ENCODE measurements around the gene TOX4. TPM values are rescaled to one million over a fixed set of nuclear protein-coding genes. Genes with fewer than 3 reads are reported as not detected.
A peak's percentile ranks its signal among the peaks of the same experiment; 100 is the strongest.
"Not testable (repeated sequence)": the region's sequence is repeated elsewhere in the genome, so short reads cannot be mapped to it uniquely, and the experiment has no call there.

Gene TOX4
- total and polyA plus RNA-seq, 2 of the 4 experiments (the other 2 are of a cell fraction) = 26.7 to 56.6 TPM

DNA sequence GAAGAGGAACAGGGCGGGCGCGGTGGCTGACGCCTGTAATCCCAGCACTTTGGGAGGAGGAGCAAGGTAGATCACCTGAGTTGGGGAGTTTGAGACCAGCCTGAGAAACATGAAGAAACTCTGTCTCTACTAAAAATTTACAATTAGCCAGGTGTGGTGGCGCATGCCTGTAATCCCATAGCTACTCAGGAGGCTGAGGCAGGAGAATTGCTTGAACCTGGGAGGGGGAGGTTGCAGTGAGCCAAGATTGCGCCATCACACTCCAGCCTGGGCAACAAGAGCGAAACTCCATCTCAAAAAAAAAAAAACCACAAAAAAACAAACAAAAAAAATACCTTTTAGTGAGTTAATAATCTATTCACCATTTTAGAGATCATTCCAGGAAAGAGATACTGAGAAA, 67.6 kb downstream of the TOX4 start:
- H2AK9ac ChIP-seq (replicated peaks; ENCODE audit: low read depth, low read length, poor library complexity); in situ Hi-C loops (cut with MboI; ENCODE audit: low sequenced_read_pairs); intact Hi-C loops (cut with micrococcal nuclease); H3K27ac ChIP-seq (ENCODE audit: insufficient read depth, low read length); H3K36me3 ChIP-seq (ENCODE audit: control insufficient read depth, insufficient read depth, low read length); H3K4me2 ChIP-seq (ENCODE audit: low read depth, low read length); H3K14ac ChIP-seq (replicated peaks; ENCODE audit: low read depth, low read length); dilution Hi-C loops (cut with HindIII; ENCODE audit: low sequenced_read_pairs, unreplicated experiment); CTCF ChIA-PET; H2BK20ac ChIP-seq (ENCODE audit: low read depth, low read length); H3K27me3 ChIP-seq (ENCODE audit: control insufficient read depth, insufficient read depth, low read length); H2BK120ac ChIP-seq (ENCODE audit: low read depth, low read length); ATAC-seq (ENCODE audit: low read depth); H3K9ac ChIP-seq (ENCODE audit: low read depth, low read length); BruUV-seq (replicated peaks); H4K91ac ChIP-seq (ENCODE audit: insufficient read depth, low read depth, low read length); POLR2A ChIA-PET (ENCODE audit: unreplicated experiment); H4K20me1 ChIP-seq (ENCODE audit: insufficient read depth, low read length); H3K4ac ChIP-seq (ENCODE audit: low read depth, low read length); H3K79me1 ChIP-seq (ENCODE audit: low read depth in 1 of 2, low read length in 2 of 2); H3K18ac ChIP-seq (ENCODE audit: low read depth, low read length); H4K8ac ChIP-seq (ENCODE audit: low read depth in 2 of 2, low read length in 2 of 2); H4K5ac ChIP-seq (ENCODE audit: low read depth, low read length); H3K4me3 ChIP-seq (ENCODE audit: insufficient read depth, low read depth, low read length); H3K9me1 ChIP-seq (ENCODE audit: insufficient read depth, low read length); H2BK15ac ChIP-seq (ENCODE audit: low read depth, low read length); H2AK5ac ChIP-seq (ENCODE audit: low read depth, low read length); H3K56ac ChIP-seq (ENCODE audit: extremely low read depth, insufficient read depth, low read length); DNase-seq; H2AFZ ChIP-seq (replicated peaks; ENCODE audit: low read length, poor library complexity); H3K4me1 ChIP-seq (ENCODE audit: control insufficient read depth, insufficient read depth, low read length); H3K23ac ChIP-seq (ENCODE audit: low read depth, low read length); H3K9me3 ChIP-seq (ENCODE audit: control insufficient read depth, insufficient read depth, low read length); H2BK5ac ChIP-seq (ENCODE audit: low read depth, low read length, poor library complexity, severe bottlenecking): not testable (repeated sequence)
- peak; percentile 42 for TF ChIP-seq CEBPB (IDR thresholded peaks at IDR 0.05; ENCODE audit: low read depth, low read length)
- WGBS, 2 experiments (ENCODE audit: extremely low coverage in 2 of 2, insufficient read length in 1 of 2) = no CpG with 5 or more reads among the region's 7 CpGs

Small RNA genes lying within 50 kb of the gene (microRNA-seq; reads per million reads assigned to microRNA genes)
- gene RN7SL650P (ENCODE audit: insufficient read depth, insufficient read length) = not detected

Small RNA genes lying within 50 kb of the gene (small RNA-seq; reads per million reads assigned to genes)
- gene RN7SL650P = 0 reads per million in 5 experiments

Other genes starting within 250 kb of the TOX4 start
- gene HNRNPC, start 207.8 kb upstream of the TOX4 start, total RNA-seq (2012; rRNA removed) = 308 and 548 TPM in 2 replicates
- 366 and 615 TPM in 2 replicates for gene HNRNPC, start 207.8 kb upstream of the TOX4 start, polyA plus RNA-seq (2012; rRNA removed)
- gene RPGRIP1, start 197.1 kb upstream of the TOX4 start, total RNA-seq (2012; rRNA removed) = not detected in 2 replicates
- not detected in 2 replicates for gene RPGRIP1, start 197.1 kb upstream of the TOX4 start, polyA plus RNA-seq (2012; rRNA removed)
- gene SUPT16H, start 93.2 kb upstream of the TOX4 start, total RNA-seq (2012; rRNA removed) = 103 and 134 TPM in 2 replicates
- 38.5 and 50.6 TPM in 2 replicates for gene SUPT16H, start 93.2 kb upstream of the TOX4 start, polyA plus RNA-seq (2012; rRNA removed)
- 55.0 and 58.9 TPM in 2 replicates for gene CHD8, start 21.1 kb upstream of the TOX4 start, total RNA-seq (2012; rRNA removed)
- 32.1 and 32.4 TPM in 2 replicates for gene CHD8, start 21.1 kb upstream of the TOX4 start, polyA plus RNA-seq (2012; rRNA removed)
- gene RAB2B, start 236 bp upstream of the TOX4 start, total RNA-seq (2012; rRNA removed) = 25.0 and 26.2 TPM in 2 replicates
- 13.7 and 17.1 TPM in 2 replicates for gene RAB2B, start 236 bp upstream of the TOX4 start, polyA plus RNA-seq (2012; rRNA removed)
- 68.9 and 109 TPM in 2 replicates for gene METTL3, start 34.1 kb downstream of the TOX4 start, total RNA-seq (2012; rRNA removed)
- gene METTL3, start 34.1 kb downstream of the TOX4 start, polyA plus RNA-seq (2012; rRNA removed) = 77.5 and 90.6 TPM in 2 replicates
- gene SALL2, start 49.2 kb downstream of the TOX4 start, total RNA-seq (2012; rRNA removed) = 2.8 and 2.9 TPM in 2 replicates
- 10.1 and 12.6 TPM in 2 replicates for gene SALL2, start 49.2 kb downstream of the TOX4 start, polyA plus RNA-seq (2012; rRNA removed)
- not detected in 2 replicates for gene OR10G3, start 102.9 kb downstream of the TOX4 start, total RNA-seq (2012; rRNA removed)
- gene OR10G3, start 102.9 kb downstream of the TOX4 start, polyA plus RNA-seq (2012; rRNA removed) = not detected in 2 replicates
- gene OR10G2, start 157.7 kb downstream of the TOX4 start, total RNA-seq (2012; rRNA removed) = not detected in 2 replicates
- gene OR10G2, start 157.7 kb downstream of the TOX4 start, polyA plus RNA-seq (2012; rRNA removed) = not detected in 2 replicates
- gene OR4E2, start 176.6 kb downstream of the TOX4 start, total RNA-seq (2012; rRNA removed) = not detected in 2 replicates
- not detected in 2 replicates for gene OR4E2, start 176.6 kb downstream of the TOX4 start, polyA plus RNA-seq (2012; rRNA removed)
- gene OR4E1, start 196.6 kb downstream of the TOX4 start, total RNA-seq (2012; rRNA removed) = not detected in 2 replicates
- gene OR4E1, start 196.6 kb downstream of the TOX4 start, polyA plus RNA-seq (2012; rRNA removed) = not detected in 2 replicates

Data from IMR-90 (cell line).